GM21360 (cell line): ENCODE measurements around the gene ABO.
"Not testable (repeated sequence)": the region's sequence is repeated elsewhere in the genome, so short reads cannot be mapped to it uniquely, and the experiment has no call there.

Experiments used
- ATAC-seq: cut with Tn5 transposase; IDR thresholded peaks from one replicate; pipeline ENCODE4 v1.9.1; 2021; ENCODE audit warnings: mild to moderate bottlenecking, moderate library complexity; ENCODE audit not compliant: unreplicated experiment

ABO gene

DNA sequence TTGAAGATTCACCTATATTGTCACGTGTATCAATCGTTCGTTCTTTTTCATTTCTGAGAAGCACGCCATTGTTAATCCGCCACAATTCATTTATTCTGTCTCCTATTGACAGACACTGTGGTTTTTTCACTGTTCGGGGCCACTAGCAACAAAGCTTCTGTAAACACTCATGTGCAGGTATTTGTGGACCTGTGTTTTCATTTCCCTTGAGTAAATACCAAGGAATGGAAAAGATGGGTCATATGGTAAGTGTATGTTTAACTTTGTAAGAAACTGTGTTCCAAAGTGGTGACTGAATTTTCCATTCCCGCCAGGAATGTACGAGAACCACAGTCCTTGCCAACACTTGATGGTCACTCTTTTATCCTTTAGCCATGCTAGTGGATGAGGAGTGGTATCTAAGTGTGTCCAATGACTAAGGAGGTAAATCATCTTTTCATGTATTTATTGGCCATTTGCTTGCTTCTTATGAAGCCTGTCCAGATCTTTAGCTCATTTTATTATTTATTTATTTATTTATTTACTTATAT is 10.7 kb downstream of the ABO start:
- ATAC-seq, result no peak

DNA sequence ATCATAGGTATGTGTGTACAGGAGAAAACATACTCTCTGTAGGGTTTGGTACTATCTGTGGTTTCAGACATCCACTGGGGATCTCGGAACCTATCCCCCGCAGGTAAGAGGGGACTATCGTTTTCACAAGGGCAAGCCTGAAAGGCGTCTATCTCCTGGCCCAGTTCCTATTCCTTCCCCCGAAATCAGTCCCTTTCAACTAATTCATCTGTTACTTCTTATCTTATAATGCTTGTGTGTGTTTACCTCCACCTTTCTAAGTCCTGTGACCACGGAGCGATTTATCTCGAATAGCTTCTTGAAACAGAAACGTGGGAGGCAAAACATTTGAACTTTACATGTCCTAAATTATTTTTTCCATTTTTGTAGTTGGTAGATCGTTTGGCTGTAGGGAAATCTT is 11.4 kb downstream of the ABO start:
- ATAC-seq, result no peak

DNA sequence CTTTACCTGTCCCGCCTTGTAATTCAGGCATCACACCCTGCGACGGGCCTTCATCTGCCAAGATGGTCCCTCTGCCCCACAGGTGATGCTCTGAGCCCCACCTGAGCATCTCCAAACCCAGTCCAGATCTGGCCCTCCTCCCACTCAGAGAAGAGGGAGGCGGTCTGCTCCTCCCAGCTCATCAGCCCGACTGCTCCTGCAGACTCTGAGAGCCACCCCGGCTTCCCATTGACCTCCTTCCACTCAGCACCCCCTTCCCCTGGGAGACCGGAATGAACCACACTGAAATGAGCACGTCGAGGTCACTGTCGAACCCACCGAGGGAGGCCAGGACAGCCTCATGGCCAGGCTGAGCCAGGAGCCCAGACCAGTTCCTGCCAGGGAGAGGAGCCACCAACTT is 12.8 kb downstream of the ABO start:
- no peak for ATAC-seq

DNA sequence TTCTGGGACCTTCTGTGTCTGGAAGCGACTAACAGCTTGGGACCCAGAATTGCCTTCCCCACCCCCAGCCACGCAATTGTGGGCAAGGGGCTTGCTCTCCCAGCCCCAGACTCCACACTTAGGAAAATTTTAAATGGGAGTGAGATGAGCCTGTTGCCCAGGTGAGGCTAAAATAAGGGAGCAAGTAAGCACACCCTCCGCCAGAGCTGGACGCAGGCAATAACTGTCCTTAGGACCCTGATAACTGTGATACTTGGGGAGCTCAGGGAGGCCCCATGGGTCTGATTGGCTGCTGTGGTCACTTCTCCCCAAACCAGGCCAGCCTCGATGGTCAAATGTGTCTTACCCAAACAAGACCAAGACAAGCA is 13.3 kb downstream of the ABO start:
- ATAC-seq, result no peak

DNA sequence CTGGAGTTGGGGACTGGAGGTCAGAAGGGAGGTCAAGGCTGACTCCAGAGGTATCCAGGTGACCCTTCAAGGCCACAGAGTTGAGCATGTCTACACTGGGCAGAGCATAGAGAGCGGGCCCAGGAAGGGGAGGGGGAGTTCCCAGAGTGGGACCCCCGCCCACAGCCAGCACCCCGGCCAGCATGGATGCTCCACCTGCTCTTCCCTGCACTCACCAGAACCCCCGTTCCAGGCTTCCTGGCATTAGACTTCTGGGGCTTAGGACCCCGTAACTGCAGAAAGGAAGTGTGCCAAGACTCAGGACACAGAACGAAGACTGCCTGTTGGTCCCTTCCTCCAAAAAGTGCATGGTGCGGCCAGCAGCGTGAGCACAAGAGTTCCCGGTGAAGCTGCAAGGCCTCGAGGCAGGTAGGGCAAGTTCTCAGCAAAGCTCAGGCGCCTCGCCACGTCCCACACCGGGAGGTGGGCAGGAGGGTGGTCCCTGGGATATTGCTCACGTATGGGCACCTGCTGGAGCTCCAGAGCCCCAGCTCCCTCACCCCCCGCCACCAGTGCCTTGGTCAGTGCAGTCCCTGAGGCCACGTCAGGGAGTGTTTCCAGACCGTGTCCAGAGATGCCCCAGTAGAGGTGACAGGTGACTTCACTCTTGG is 13.8 kb downstream of the ABO start:
- ATAC-seq, result no peak

DNA sequence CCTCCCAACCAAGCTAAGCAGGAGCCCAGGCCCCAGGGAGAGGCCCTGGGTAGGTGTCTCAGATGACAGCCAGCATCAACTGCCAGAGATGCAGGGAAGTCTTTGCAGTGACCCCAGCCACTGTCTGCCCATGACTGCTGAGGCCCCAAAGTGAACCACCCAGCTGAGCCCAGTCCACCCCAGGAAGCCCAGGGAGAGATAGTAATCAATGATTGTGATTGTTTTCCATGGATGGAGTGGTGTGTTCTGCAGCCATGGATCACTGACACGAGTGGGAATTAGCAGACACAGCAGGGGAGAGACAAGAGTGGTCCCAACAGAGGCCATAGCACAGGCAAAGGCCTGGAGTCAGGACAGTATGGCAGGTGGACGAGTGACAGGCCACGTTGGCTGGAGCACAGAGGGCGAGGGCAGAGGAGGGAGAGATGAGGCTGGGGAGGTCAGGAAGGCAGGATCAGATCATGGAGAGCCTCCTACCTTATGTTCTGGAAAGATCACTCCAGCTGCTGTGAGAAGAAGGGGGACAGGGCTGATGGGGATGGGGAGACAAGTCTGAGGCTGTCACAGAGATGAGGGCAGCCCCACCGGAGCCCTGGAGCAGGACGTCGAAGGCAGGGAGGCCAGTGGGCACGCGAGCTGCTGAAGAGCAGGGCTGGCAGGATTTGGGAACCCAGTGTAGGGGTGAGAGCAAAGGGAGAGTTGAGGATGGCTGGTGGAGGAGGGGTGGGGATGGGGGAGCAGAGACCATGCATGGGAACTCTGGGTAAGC is 14.5 kb downstream of the ABO start:
- ATAC-seq, result no peak

DNA sequence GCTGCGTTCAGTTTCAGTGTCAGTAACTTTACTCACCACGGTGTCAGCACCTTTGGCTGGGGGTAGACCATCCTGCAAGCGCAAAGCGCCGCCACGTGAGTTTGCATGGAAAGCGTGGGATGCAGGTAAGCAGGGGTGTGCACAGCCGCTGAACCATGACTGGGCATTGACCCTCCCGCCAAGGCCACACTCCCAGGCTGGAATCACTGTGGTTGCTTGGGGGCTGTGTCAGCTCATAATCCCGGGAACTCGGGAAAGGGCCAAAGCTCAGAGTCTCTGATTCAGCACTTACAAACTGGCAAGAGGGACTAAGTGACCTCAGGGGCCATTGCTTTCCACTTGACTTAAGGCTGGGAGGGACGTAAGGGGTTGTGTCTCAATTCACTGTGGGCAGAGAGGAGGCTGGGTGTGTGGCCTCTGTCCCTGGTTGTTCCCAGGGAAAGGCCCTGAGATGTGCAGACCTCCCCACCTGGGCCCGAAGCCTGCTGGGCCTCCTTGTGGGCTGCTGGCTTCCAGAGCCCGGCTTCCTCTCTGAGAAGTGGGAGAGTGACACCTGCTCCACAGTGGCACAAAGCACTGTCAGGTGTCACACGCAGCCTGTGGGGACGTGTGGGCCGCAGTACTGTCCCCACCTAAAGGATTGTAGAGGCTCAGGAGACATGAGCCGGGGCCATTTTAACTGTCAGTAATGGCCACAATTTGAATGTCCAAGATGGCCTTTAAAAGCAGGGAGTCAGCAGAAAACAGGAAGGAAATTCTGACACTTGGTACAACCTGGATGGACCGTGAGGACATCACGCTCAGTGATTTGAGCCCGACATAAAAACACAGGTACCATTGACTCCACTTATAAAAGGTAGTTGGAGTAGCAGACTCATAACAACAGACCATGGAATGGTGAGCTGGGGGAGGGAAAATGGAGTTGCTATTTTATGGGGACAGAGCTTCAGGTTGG is 16.7 kb downstream of the ABO start:
- no peak for ATAC-seq

DNA sequence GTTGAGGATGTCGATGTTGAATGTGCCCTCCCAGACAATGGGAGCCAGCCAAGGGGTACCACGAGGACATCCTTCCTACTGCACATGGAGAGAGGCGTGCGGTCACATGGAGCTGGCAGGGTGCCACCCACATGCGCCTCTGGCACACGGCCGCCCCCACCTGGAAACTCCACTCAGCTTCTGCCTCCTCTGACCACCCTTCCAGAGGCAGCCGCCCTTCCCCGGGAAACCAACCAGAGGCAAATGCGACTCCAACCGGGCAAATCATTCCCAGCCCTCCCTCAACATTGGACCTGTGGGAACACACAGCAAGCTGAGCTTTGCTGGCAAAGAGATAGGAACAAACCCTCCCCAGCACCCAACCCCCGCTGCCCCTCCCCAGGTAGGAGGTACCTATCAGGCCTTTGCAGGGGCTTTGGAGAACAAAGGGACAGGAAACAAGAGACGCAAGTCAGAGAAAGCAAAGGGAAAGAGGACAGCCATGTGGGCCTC is 17.5 kb downstream of the ABO start:
- ATAC-seq, result no peak

DNA sequence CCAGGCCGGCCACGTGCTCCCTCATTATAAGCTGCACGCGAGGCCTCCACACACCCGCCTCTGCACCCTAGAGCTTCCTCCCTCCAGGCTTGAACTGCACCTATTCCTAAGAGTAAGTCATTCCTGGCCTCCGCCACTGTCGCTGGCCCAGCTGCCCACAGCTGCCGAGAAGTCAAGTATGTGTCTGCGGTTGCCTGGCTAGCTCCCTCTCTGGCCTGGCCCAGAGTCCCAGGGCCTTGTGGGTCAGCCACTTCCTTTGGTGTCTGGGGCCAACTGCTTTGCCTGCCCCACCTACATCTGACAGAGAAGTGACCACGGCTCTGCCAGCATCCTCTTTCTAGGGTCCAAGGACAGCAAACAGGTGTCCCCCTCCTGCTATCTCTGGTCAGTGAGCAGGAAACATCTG is 18.3 kb downstream of the ABO start:
- ATAC-seq, result no peak

DNA sequence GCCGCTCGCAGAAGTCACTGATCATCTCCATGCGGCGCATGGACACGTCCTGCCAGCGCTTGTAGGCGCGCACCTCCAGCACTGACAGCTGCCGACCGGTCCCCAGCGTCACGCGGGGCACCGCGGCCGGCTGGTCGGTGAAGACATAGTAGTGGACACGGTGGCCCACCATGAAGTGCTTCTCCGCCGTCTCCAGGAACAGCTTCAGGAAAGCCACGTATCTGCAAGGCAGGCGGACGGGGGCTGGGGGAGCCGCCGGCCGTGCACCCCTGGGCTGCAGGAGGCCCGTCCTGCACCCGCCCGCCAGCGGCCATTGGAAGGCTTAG is 18.9 kb downstream of the ABO start:
- ATAC-seq, result no peak

DNA sequence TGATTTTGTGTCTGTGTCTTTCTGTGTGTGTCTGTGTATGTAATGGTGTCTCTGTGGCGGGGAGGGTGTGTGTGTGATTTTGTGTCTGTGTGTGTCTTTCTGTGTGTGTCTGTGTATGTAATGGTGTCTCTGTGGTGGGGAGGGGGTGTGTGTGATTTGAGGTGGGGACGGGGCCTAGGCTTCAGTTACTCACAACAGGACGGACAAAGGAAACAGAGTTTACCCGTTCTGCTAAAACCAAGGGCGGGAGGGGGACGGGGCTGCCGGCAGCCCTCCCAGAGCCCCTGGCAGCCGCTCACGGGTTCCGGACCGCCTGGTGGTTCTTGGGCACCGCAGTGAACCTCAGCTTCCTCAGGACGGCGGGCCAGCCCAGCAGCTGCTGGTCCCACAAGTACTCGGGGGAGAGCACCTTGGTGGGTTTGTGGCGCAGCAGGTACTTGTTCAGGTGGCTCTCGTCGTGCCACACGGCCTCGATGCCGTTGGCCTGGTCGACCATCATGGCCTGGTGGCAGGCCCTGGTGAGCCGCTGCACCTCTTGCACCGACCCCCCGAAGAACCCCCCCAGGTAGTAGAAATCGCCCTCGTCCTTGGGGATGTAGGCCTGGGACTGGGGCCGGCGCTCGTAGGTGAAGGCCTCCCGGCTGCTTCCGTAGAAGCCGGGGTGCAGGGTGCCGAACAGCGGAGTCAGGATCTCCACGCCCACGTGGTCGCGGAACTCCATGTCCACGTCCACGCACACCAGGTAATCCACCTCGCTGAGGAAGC is 19.4 kb downstream of the ABO start:
- ATAC-seq, result no peak

DNA sequence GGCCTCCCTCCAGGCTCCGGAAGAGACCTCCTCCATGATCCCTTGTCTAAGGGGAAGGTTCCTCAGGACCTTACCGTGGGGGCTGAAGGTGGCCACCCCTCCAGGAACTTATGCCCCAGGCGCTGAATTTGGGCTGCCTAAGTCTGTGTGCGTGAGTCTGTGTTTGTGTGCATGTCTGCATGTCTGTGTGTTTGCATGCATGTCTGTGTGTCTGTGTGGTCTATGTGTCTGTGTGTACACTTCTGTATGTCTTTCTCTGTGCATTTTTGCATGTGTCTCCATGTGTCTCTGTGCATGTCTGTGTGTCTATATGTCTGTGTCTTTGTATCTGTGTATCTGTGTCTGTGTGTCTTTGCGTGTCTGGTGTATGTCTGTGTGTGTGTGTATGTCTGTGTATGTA is 20.5 kb downstream of the ABO start:
- no peak for ATAC-seq

DNA sequence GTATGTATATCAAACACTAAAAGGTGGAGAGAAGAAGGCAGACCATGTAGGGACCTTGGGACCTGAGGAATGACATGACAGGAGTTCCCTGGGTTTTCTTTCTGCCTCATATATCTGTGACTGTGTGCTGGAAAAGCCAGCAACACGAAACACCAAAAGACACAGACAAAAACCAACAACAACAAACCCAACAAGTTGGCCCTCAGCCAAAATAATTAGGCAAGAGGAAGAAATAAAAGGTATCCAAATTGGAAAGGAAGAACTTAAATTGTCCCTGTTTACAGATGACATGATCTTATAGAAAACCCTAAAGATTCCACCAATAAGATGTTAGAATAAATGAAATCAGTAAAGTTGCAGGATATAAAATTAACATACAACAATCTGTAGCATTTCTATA is 21.7 kb downstream of the ABO start:
- no peak for ATAC-seq

DNA sequence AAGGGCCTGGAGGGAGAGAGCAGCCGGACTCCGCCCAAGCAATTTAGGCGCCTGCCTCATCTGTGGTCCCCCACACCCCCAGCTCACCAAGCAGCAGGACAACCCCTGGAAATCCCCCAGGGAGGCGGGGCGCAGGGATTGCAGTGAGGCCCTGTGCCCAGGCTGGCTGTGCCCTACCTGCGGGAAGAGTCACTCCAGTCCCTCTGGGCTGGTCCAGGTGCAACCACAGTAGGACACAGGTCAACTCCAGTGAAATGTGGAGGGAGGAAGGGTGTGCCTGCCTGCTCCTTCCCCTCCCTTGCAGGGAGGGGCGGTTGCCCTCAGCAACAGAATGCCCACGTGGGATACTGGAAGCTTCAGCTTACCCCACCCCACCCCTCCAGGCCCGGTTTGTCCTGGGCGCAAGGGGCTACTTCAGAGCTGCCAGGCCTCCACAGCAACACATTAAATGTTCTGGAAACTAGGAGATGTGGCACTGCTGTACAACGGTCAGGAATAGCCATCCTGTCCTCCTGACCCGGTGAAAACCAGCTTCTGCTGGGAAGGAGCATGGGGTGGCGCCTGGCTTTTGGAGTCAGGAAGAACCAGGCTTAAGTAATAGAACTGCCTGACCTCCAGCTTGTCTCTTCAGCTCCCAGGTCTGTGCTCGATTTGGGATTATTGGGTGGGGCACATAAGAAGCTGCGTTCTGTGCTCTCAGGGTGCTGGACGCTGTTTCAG is 22.5 kb downstream of the ABO start:
- no peak for ATAC-seq

DNA sequence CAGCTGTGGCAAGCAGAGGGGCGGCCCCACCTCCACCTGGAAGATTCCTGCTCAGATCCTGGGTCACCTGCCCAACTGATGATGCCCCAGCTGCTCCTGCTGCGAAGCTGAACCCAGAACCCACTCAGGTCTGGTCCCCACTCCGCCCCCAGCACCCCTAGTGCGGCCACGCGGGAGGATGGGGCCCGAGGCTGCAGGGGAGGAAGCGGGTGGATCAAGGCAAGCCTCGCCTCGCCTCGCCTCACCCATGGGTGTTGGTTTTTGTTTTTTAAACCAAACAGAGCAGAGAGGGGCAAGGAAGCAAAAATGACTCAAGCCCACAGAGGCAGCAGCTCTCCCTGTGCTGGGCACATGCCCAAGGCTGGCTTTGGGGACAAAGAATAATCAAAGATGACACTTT is 23.2 kb downstream of the ABO start:
- no peak for ATAC-seq

DNA sequence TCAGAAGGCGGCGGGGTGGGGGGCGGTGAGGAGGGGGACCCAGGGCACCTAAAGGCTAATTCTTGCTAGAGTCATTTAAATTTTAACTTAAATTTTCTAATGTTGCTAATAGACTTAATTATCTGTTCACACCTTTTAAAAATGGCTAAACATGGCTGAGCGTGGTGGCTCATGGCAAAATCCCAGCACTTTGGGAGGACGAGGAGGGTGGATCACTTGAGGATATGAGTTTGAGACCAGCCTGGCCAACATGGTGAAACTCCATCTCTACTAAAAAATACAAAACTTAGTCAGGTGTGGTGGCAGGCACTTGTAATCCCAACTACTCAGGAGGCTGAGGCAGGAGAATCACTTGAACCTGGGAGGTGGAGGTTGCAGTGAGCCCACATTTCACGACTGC is 23.8 kb downstream of the ABO start:
- not testable (repeated sequence) for ATAC-seq

DNA sequence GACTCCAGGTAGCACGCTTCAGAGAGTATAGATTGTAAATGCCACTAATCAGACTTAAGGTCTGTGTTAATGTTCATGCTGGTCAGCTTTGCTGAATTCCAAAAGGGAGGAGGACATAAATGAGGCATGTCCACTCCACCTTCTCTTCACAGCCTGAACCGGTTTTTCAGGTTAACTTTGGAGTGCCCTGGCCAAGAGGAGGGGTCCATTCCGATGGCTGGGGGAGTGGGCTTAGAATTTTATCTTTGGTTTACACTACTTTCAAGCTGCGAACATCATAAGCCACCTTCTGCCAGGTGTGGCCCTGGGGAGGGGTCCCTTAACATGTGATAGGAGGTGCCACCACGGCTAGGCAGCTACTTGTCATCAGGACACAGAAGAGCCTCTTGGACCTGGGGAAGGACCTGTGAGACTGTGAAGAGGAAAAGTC is 24.2 kb downstream of the ABO start:
- ATAC-seq, result no peak

DNA sequence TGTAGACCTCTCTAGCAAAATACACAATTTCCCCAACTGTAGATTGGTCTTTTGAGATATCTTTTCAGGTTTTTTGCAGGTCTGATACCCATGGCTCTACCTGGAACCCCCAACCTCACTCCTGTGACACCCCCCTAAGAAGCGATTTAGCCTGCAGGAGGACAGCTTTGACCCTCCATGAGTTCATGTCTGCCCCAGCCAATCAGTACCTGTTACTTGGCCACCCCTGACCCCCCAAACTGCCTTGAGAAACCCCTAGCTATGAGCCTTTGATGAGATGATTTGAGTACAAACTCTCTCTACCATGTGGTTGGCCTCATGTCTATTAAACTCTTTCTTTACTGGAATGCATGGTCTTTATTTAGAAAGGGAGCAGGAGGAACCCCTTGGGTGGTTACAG is 25.7 kb downstream of the ABO start:
- no peak for ATAC-seq

DNA sequence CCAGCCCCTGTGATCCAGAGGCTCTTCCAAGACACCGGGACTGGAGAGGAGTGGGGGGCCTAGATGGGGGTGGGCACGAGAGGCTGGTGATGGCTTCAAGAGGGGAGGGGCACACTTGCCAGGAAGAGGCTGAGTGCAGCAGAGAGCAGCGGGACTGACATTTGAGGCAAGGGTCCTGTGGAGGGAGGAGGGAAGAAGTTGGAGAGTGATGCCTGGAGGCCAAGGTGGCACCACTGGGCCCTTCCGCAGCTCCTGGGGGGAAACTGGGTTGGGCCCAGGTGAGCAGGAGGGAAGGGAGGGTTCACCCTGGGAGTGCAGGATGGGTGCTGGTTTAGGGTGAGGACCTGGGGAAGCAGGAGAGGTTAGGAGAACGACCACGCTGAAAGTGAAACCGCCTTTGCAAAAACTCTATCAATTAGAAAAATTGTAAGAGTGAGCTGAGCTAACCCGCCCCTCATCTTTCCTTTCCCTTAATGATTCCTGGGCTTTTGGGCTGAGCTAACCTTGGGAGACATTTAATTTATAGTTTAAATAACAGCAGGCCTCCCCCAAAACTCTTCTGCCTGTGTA is 26.2 kb downstream of the ABO start:
- no peak for ATAC-seq

DNA sequence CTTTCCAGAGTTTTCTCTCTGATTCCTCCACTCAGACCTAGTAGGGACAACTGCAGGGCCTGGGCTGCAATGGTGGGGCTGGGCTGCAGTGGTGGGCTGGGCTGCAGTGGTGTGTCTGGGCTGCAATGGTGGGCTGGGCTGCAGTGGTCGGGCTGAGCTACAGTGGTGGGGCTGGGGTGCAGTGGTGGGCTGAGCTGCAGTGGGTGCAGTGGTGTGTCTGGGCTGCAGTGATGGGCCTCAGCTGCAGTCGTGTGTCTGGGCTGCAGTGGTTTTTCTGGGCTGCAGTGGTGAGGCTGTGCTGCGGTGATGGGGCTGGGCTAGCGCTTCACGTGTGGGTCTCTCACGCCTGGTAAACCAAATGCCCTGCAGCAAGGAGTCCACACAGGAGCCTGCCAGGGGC is 27.4 kb downstream of the ABO start:
- ATAC-seq, result no peak
